Measurements from ENCODE around the gene JAG2.

Gene JAG2

DNA sequence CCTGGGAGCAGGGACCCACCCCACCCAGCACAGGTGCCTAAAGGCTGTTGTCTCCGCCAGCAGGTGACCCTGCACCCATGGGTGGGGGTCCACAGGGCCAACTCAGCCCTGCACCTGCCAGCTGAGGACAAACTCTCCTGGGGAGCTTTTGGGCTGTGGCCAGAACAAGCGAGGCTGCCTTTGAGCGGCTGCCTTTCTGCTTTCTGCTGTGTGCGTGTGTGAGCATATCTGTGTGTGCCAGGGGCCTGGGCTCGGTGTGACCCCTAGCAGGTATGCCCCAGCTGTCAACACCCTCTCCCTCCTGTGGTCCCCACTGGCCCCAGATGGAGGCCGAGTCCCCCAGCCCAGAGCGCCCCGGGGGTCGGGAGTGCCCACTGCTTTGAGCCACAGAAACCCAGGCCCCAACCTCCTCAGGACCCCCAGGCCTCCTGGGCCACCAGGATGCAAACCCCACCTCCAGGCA is 77.5 kb downstream of the JAG2 start:
- DNase-seq (ENCODE audit: low read depth) = no peak

Measured in activated T-helper 1 cell treated with Interleukin-2 at 50 U/mL for 16 hours (primary cell).